ENCODE measurements around the gene HCRTR2.

HCRTR2 gene

DNA sequence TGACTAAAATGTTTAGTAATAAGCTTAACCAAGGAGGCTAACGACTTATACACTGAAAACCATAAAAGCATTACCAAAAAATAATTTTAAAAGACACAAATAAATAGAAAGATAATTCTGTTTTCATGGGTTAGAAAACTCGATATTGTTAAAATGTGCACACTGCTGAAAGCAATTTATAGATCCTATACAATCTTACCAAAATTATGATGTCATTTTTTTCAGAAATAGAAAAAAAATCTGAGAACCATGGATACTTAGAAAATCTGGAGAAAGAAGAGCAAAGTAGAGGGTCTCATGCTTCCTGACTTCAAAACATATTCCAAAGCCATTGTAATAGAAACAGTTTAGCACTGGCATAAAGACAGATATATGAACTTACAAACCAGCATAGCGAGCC lies 46.6 kb downstream of the HCRTR2 start:
- DNase-seq (ENCODE audit: low read depth in 1 of 2, low spot score in 1 of 2), result no peak

DNA sequence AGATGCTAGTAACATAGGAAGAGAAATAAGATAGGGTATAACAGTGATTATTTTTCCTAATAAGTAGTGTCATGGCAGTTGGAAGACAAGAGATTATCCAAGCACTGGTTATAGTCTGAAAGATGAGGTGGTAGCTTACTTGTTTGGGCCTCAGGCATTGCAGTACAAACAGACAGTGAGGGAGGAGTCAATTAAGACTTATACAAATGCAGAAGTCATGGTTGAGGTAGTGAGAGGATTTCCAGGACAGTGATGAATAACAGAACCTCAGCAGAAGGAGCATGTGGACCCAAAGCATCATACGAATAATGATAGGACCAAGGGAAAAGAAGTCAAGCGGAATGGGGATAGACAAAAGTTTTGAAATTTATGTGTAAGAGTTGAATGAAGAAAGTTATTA lies 53.5 kb downstream of the HCRTR2 start:
- Histone ChIP-seq H3K27ac (replicated peaks) (no peak overlapping the region), H3K27me3 (ENCODE audit: insufficient read depth, poor library complexity, severe bottlenecking) (no peaks in the 10 kb centered on the region), H3K4me3 (replicated peaks; ENCODE audit: insufficient read depth, low read length) (no peak overlapping the region)
- TF ChIP-seq POLR2AphosphoS5 (IDR thresholded peaks at IDR 0.05; ENCODE audit: low read depth) (no peak), SPI1 (IDR thresholded peaks at IDR 0.05; ENCODE audit: borderline replicate concordance, low read depth) (no peak), GABPA (IDR thresholded peaks at IDR 0.05; ENCODE audit: low read depth) (no peak)
- TF ChIP-seq, protein P1, sequence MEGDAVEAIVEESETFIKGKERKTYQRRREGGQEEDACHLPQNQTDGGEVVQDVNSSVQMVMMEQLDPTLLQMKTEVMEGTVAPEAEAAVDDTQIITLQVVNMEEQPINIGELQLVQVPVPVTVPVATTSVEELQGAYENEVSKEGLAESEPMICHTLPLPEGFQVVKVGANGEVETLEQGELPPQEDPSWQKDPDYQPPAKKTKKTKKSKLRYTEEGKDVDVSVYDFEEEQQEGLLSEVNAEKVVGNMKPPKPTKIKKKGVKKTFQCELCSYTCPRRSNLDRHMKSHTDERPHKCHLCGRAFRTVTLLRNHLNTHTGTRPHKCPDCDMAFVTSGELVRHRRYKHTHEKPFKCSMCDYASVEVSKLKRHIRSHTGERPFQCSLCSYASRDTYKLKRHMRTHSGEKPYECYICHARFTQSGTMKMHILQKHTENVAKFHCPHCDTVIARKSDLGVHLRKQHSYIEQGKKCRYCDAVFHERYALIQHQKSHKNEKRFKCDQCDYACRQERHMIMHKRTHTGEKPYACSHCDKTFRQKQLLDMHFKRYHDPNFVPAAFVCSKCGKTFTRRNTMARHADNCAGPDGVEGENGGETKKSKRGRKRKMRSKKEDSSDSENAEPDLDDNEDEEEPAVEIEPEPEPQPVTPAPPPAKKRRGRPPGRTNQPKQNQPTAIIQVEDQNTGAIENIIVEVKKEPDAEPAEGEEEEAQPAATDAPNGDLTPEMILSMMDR (IDR thresholded peaks at IDR 0.05; ENCODE audit: insufficient read depth, low read length), result no peak
- TF ChIP-seq, protein P2, sequence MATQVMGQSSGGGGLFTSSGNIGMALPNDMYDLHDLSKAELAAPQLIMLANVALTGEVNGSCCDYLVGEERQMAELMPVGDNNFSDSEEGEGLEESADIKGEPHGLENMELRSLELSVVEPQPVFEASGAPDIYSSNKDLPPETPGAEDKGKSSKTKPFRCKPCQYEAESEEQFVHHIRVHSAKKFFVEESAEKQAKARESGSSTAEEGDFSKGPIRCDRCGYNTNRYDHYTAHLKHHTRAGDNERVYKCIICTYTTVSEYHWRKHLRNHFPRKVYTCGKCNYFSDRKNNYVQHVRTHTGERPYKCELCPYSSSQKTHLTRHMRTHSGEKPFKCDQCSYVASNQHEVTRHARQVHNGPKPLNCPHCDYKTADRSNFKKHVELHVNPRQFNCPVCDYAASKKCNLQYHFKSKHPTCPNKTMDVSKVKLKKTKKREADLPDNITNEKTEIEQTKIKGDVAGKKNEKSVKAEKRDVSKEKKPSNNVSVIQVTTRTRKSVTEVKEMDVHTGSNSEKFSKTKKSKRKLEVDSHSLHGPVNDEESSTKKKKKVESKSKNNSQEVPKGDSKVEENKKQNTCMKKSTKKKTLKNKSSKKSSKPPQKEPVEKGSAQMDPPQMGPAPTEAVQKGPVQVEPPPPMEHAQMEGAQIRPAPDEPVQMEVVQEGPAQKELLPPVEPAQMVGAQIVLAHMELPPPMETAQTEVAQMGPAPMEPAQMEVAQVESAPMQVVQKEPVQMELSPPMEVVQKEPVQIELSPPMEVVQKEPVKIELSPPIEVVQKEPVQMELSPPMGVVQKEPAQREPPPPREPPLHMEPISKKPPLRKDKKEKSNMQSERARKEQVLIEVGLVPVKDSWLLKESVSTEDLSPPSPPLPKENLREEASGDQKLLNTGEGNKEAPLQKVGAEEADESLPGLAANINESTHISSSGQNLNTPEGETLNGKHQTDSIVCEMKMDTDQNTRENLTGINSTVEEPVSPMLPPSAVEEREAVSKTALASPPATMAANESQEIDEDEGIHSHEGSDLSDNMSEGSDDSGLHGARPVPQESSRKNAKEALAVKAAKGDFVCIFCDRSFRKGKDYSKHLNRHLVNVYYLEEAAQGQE (IDR thresholded peaks at IDR 0.05; ENCODE audit: insufficient replicate concordance, low read depth), result no peak
- DNase-seq (ENCODE audit: low read depth in 1 of 2, low spot score in 1 of 2), result no peak

More for the DNA sequence above, 46.6 kb downstream of the HCRTR2 start:
- no peak overlapping the region for H3K27ac ChIP-seq (replicated peaks)
- H3K4me3 ChIP-seq (replicated peaks; ENCODE audit: insufficient read depth, low read length), result no peak overlapping the region
- no peaks in the 10 kb centered on the region for H3K27me3 ChIP-seq (ENCODE audit: insufficient read depth, poor library complexity, severe bottlenecking)
- no peak for TF ChIP-seq POLR2AphosphoS5 (IDR thresholded peaks at IDR 0.05; ENCODE audit: low read depth)
- no peak for TF ChIP-seq SPI1 (IDR thresholded peaks at IDR 0.05; ENCODE audit: borderline replicate concordance, low read depth)
- no peak for TF ChIP-seq GABPA (IDR thresholded peaks at IDR 0.05; ENCODE audit: low read depth)
- TF ChIP-seq, protein P2 (IDR thresholded peaks at IDR 0.05; ENCODE audit: insufficient replicate concordance, low read depth), result no peak
- TF ChIP-seq, protein P1 (IDR thresholded peaks at IDR 0.05; ENCODE audit: insufficient read depth, low read length), result no peak

DNA sequence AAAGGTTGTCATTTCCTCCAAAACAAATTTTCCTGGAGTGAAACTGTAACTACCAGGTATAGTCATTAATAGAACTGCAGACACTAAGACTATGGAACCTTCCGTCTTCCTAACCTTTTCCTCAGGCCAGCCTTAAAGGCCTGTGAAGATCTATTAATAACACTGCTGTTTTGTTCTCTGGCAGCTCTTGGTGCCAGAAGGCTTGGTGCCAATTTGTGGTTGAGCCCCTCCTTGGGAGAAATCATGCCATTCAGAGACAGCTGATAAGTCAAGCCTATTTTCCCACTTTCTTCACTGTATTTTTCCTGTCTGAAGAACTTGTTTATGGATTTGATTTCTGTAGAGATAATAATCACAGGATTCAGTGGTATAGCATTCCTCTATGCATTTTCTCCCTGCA lies 64.8 kb downstream of the HCRTR2 start:
- DNase-seq (ENCODE audit: low read depth in 1 of 2, low spot score in 1 of 2), result no peak
- Histone ChIP-seq H3K27me3 (ENCODE audit: insufficient read depth, poor library complexity, severe bottlenecking) (no peaks in the 10 kb centered on the region), H3K4me3 (replicated peaks; ENCODE audit: insufficient read depth, low read length) (no peak overlapping the region), H3K27ac (replicated peaks) (no peak overlapping the region)
- TF ChIP-seq, protein P1 (IDR thresholded peaks at IDR 0.05; ENCODE audit: insufficient read depth, low read length), result no peak
- TF ChIP-seq POLR2AphosphoS5 (IDR thresholded peaks at IDR 0.05; ENCODE audit: low read depth) (no peak), GABPA (IDR thresholded peaks at IDR 0.05; ENCODE audit: low read depth) (no peak), SPI1 (IDR thresholded peaks at IDR 0.05; ENCODE audit: borderline replicate concordance, low read depth) (no peak)
- TF ChIP-seq, protein P2 (IDR thresholded peaks at IDR 0.05; ENCODE audit: insufficient replicate concordance, low read depth), result no peak

Measured in HL-60 (cell line).